ENCODE measurements around the gene SLC6A4. TPM values are rescaled to one million over a fixed set of nuclear protein-coding genes. Genes with fewer than 3 reads are reported as not detected.

The SLC6A4 gene
- total RNA-seq, 1 donor from 2014 or later: 1.2 TPM

Small RNAs within 50 kb of the gene (small RNA-seq; reads per million reads assigned to genes)
- 14.9 reads per million, percentile 96 among the genes with 10 or more reads in this experiment for gene RF00154

Other genes starting within 250 kb of the SLC6A4 start
- 5.7 TPM for gene NSRP1, start 118.9 kb downstream of the SLC6A4 start, total RNA-seq
- gene BLMH, start 56.2 kb upstream of the SLC6A4 start, total RNA-seq: 48.5 TPM
- not detected for gene TMIGD1, start 98.4 kb upstream of the SLC6A4 start, total RNA-seq
- gene CPD, start 143.2 kb upstream of the SLC6A4 start, total RNA-seq: 71.7 TPM
- gene GOSR1, start 241.7 kb upstream of the SLC6A4 start, total RNA-seq: 28.5 TPM

Data from frontal cortex (tissue), 1 donor.